H1 (cell line): ENCODE results near the gene RICTOR. TPM values are rescaled to one million over a fixed set of nuclear protein-coding genes. Genes with fewer than 3 reads are reported as not detected.

Source experiments
- CTBP2 ChIP-seq: IDR thresholded peaks from 2 replicates; pipeline ENCODE4 v1.7.0; 2011; ENCODE audit warnings: borderline replicate concordance, mild to moderate bottlenecking, moderate library complexity, mixed read lengths, low read length; ENCODE audit not compliant: insufficient read depth, insufficient read length
- KDM4A ChIP-seq: IDR thresholded peaks from one replicate; pipeline ENCODE4 v1.7.1; 2012; ENCODE audit warnings: low read depth, mild to moderate bottlenecking, moderate library complexity, low read length, inconsistent platforms; ENCODE audit not compliant: severe bottlenecking
- POLR2A ChIP-seq, 2 experiments: IDR thresholded peaks; 1 replicate in 1 of 2; 2 replicates in 1 of 2; pipeline ENCODE4 v1.6.1; 2011; ENCODE audit warnings: low read depth in 2 of 2, low read length in 2 of 2, mild to moderate bottlenecking in 2 of 2; ENCODE audit errors: control extremely low read depth in 1 of 2
- RAD21 ChIP-seq, 2 experiments: IDR thresholded peaks in 1 of 2; conservative IDR thresholded peaks in 1 of 2; 2 replicates each; pipeline ENCODE4 v1.6.1; 2011; ENCODE audit warnings: low read depth in 2 of 2, low read length in 2 of 2, improper control_type of control experiment in 1 of 2, inconsistent platforms in 1 of 2, mild to moderate bottlenecking in 1 of 2, moderate library complexity in 1 of 2
- RBBP5 ChIP-seq: IDR thresholded peaks from 2 replicates; pipeline ENCODE4 v1.7.1; 2012; ENCODE audit warnings: low read depth, mild to moderate bottlenecking, inconsistent platforms, low read length, moderate library complexity, borderline replicate concordance
- TEAD4 ChIP-seq: IDR thresholded peaks from 2 replicates; pipeline ENCODE4 v1.6.1; 2012; ENCODE audit warnings: low read depth, low read length, inconsistent platforms, mixed read lengths
- polyA plus RNA-seq, 7 experiments: library from polyadenylated mRNA; depleted of rRNA in 3 of 7; stranded (reverse) in 5 of 7; unstranded in 2 of 7; fragments of >200 nt in 5 of 7; fragments of 200-250 nt in 2 of 7; gene quantifications; 1 replicate in 5 of 7; 2 replicates in 1 of 7; 4 replicates in 1 of 7; pipeline versions ENCODE4 v1.2.1 to v1.2.3, GENCODE V29; 2011 to 2013; ENCODE audit warnings: missing spikeins in 2 of 7, mixed read lengths in 2 of 7
- total RNA-seq: library from RNA; stranded (reverse); fragmentation: NEBNext Ultra II Directional; extraction: Animal tissue kit (Norgen Biotek cat#: 25700); gene quantifications from 2 replicates; pipeline ENCODE4 v1.2.1, GENCODE V29; 2021

The RICTOR gene
- total and polyA plus RNA-seq, 2 of the 8 experiments (the other 6 are each of a cell fraction or from before 2014, with no cell fraction given): 4.3 to 26.6 TPM

- TF ChIP-seq CTBP2 (no peak), POLR2A (IDR thresholded peaks at IDR 0.05; ENCODE audit: control extremely low read depth in 1 of 2, low read depth in 2 of 2, low read length in 2 of 2) (no peak), KDM4A (no peak), RAD21 (IDR thresholded peaks at IDR 0.05 in 1 of 2, conservative IDR thresholded peaks at IDR 0.05 in 1 of 2; ENCODE audit: low read depth in 2 of 2, low read length in 2 of 2) (no peak), TEAD4 (no peak), RBBP5 (no peak)
Observed at GRCh38 chr5:39057734-39058133, 16.5 kb downstream of the RICTOR start (continued).
